GM18519 (cell line): Measurements from ENCODE around the gene ANXA4.

Source experiments
- ATAC-seq: cut with Tn5 transposase; IDR thresholded peaks from one replicate; pipeline ENCODE4 v1.9.1; 2021; ENCODE audit warnings: mild to moderate bottlenecking, moderate library complexity; ENCODE audit not compliant: unreplicated experiment, low FRiP score

The ANXA4 gene

DNA sequence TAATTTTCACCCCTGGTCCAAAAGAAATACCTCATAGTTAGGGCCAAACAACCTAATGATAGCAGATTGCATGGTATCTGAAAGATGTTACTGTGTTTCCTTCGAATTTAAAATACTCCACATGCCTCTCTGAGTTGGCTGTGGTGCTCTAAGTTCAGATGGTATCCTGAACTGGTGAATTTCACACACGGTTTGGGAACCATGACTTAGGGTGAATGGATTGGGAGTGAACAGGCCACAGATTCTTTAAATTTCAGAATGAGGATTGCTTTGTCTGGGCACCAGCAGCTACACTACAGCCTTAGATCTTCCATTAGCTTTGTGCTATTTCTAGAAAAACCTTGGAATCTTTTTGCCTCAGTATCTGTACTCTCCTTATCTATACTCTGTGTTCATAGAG, 93.7 kb downstream of the ANXA4 start:
- no peak for ATAC-seq

DNA sequence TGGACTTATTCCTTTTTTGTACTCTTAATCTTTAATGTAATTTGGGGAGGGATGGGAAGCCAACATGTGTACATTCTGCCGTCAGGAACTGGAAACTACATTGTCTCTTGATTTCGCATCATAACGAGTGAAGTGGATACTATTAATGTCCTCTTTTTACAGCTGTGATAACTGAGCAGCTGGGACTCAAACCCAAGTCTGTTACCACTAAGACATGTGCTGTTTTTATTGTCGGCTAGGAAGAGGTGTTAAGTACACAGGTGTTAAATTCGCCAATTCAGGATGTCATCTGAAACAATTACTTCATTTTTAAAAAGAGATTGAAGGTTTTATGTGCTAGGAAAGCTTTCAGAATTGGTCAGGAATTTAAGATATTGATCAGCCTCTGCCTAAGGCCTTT, 94.4 kb downstream of the ANXA4 start:
- no peak for ATAC-seq

DNA sequence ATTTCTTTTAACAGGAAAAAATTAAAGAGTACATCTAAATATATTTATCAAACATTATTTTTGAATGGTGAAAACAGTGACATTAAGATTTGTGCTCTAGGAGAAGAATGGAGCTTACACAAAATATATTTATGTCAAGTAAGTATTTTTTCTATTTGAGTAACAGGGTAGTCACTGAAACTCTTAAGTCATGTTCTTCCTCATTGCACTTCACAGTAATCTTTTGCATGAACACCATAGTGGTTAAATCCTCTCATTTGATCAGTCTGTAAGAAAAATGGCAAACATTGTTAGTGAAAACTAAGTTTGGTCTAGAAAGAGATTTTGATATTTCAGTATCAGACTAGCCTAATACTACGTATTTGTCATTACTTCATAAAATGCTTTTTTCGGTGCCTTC, 95.6 kb downstream of the ANXA4 start:
- ATAC-seq: no peak

DNA sequence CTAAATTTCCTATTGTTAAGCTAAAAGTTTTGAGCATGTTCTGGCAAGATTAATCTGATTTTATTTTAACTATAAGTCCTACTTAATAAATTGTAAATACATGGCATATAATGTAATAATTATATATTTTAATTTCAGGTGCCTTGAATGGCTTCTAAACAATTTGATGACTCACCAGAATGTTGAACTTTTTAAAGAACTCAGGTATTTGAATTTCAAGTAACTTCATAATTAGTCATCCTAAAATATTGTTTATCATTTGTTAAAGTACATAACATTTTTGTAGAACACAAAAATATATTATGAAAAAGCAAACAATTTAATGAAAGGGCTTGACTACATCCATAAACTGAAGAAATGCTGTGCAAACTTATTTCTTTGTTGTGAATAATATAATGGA, 102.1 kb downstream of the ANXA4 start:
- no peak for ATAC-seq

DNA sequence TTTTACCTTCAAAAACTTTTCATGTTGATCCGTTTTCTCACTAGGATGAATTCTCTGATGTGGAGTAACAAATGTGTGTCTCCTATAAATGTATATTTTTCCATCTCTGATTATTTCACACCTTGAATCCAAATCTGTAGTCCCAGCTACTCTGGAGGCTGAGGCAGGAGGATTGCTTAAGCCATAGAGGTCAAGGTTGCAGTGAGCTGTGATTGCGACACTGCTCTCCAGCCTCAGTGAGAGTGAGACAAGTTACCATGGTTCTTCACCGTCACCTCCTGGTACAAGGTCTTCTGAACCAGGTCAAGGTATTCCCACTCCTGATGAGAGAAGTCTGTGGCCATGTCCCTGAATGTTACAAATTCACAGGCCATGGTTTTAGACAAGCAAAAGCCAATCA, 102.6 kb downstream of the ANXA4 start:
- ATAC-seq: no peak

DNA sequence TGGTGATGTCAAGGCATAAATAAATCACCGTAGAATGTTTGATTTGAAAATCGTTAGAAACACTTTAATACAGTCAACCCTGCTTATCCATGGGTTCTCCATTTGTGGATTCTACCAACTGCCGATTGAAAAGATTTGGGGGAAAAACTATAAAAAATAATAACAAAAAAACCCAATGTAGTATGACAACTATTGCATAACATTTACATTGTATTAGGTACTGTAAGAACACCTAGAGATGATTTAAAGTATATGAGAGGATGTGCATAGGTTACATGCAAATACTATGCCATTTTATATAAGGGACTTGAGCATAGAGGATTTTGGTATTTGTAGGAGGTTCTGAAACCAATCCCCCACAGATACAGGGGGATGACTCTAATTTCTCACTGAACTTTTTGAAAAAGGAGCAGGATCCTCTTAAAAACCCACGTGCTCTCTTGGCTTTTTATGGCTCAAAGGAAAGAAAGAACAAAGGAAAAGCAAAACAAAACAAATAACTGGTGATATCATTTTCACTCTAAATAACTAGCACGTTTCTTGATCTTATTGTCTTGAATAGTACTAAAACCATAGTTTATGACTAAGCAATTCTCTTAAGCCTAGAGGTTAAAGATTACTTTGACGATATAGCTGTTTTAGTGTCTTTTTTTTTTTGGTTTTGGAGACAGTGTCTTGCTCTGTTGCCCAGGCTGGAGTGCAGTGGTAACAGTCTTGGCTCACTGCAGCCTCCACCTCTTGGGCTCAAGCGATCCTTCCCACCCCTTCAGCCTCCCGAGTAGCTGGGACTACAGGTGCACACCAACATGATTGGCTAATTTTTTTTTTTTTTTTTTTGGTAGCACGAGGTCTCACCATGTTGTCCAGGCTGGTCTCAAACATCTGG, 104.5 kb downstream of the ANXA4 start:
- ATAC-seq: no peak

DNA sequence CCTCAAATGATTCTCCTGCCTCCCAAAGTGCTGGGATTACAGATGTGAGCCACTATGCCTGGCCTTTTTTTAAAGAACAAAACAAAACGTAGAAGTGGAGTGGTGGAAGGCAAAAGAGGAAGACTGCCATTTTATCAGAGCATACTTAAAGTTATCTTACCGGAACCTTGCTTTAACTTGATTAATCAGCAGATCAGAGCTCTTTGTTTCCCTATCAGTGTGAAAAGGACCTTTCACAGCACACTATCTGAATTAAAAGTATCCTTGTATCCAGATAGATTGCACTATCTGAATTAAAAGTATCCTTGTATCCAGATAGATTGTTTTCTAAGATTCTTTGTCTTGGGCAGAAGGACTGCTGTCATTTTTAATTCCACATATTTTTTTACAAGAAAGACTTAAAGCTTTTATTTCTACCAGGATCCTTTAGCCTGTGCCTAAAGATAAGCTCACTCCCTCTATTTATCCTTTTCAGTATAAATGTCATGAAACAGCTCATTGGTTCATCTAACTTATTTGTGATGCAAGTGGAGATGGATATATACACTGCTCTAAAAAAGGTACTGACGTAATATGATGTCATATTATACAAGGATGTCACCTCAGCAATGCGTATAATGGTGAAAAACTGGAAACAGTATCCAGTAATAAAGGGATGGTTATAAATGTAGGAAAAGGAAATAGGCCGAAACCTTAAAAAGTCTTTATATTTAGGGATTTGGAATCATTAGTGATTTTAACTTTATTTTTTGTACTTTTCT, 105.3 kb downstream of the ANXA4 start:
- no peak for ATAC-seq

DNA sequence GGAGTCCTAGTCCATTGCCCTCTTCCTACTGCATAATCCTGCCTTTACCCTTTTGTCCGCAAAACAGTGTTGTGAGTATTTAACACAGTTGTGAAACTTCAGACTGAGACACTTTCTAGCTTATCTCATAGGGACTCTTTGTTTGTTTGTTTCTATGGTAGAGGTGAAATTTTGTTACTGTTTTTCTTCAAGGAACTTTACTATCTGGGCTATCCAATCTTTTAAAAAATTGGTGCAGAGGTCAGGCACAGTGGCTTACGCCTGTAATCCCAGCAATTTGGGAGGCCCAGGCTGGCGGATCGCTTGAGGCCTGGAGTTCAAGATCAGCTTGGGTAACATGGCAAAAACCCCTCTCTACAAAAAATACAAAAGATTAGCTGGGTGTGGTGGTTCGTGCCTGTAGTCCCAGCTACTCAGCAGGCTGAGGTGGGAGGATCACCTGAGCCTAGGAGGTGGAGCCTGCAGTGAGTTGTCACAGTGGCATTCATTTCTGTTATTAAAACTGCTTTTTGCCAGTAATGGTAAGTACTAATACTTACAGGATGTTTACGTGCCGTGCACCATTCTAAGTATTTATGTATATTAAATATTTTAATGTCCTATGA, 106.4 kb downstream of the ANXA4 start:
- ATAC-seq: no peak

DNA sequence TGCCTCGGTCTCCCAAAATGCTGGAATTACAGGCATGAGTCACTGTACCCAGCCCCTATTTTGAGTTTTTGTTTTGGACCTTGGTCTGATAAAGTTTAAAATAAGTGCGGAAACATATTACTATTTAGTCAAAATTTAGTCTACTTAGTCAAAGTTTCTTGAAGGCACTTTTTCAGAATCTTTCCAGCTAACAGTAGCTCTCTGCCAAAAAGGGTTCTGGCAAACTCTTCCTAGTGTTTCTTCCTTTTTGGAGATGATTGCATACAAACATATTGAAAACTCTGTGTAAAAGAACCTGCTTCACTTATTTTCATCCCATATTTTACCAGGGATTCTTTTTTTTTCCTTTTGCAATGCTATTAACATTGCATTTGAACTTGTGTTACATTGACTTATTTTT, 116.3 kb downstream of the ANXA4 start:
- ATAC-seq: no peak

DNA sequence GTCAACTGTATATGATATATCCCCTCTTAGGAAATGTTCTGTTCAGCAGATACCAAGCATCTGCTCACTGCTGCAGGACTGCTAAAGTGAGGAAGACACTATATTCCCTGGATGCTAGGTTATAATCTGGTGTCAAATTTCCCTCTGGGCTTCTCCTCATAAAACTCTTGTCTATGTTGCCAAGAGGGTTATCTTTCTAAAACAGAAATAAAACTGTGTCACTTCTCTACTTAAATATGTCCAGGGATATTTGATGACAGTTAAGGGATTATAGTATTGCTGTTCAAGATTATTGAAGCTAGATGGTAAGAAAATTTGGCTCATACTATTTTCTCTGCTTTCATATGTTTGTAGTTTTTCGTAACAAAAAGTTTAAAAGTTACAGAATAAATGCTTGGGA, 121.4 kb downstream of the ANXA4 start:
- ATAC-seq: no peak
